Activated B cell treated with CpG ODN at 0.5 μM for 24 hours (primary cell): ENCODE data around the gene POLR2F. TPM values are rescaled to one million over a fixed set of nuclear protein-coding genes. Genes with fewer than 3 reads are reported as not detected.

ENCODE experiments used
- ATAC-seq: fragments of 200-7000 bp; cut with Tn5 transposase; one replicate; pipeline ENCODE4 v1.10.0; 2021; ENCODE audit warnings: low read depth, mild to moderate bottlenecking, moderate library complexity
- CTCF ChIA-PET: fragments of 350-600 bp; sonication (Branson Sonifier 250); formaldehyde crosslinking; loops from one replicate; lab custom pipeline; 2021; ENCODE audit warnings: antibody characterized with exemption; lab: Charles Lee
- POLR2A ChIA-PET: fragments of 350-600 bp; sonication (Branson Sonifier 250); formaldehyde crosslinking; loops from one replicate; lab custom pipeline; 2021; ENCODE audit warnings: antibody characterized with exemption; lab: Charles Lee
- DNase-seq: peaks from one replicate; pipeline ENCODE4 v3.0.0; 2022
- H3K27ac Mint-ChIP-seq: one replicate; pipeline ENCODE4 v1.8.0; 2020; ENCODE audit warnings: mixed read lengths
- H3K27me3 Mint-ChIP-seq: one replicate; pipeline ENCODE4 v1.8.0; 2021; ENCODE audit warnings: mixed read lengths
- H3K36me3 Mint-ChIP-seq: one replicate; pipeline ENCODE4 v1.8.0; 2021; ENCODE audit warnings: low read depth, mixed read lengths
- H3K4me1 Mint-ChIP-seq: one replicate; pipeline ENCODE4 v1.8.0; 2021; ENCODE audit warnings: mixed read lengths
- H3K4me3 Mint-ChIP-seq: one replicate; pipeline ENCODE4 v1.8.0; 2020; ENCODE audit warnings: mild to moderate bottlenecking, mixed read lengths
- H3K9me3 Mint-ChIP-seq: one replicate; pipeline ENCODE4 v1.8.0; 2020; ENCODE audit warnings: mixed read lengths
- CTCF ChIP-seq: fragments of 200-600 bp; IDR thresholded peaks from one replicate; pipeline ENCODE4 v1.8.0; 2022; ENCODE audit warnings: antibody characterized with exemption, mild to moderate bottlenecking
- intact Hi-C: fragments of 100-400 bp; cut with micrococcal nuclease; formaldehyde crosslinking; loops from one replicate; pipeline ENCODE4 v1.15.1; 2024
- total RNA-seq: library from RNA; stranded (reverse); gene quantifications from 2 replicates; pipeline ENCODE4 v1.2.3, GENCODE V29; 2022

POLR2F gene
- total RNA-seq, 1 donor from 2014 or later, result 47.8 TPM

- H3K4me1 Mint-ChIP-seq, result peaks cover 10% of the 10 kb centered on the region
- no peaks in the 10 kb centered on the region for H3K36me3 Mint-ChIP-seq
- H3K27ac Mint-ChIP-seq, result no peak overlapping the region
- no peak for DNase-seq
- intact Hi-C loops, result no loop called here
- CTCF ChIA-PET, result no interaction called here
- no peaks in the 10 kb centered on the region for H3K9me3 Mint-ChIP-seq
- TF ChIP-seq CTCF, result no peak
- no peak for ATAC-seq
- no peaks in the 10 kb centered on the region for H3K27me3 Mint-ChIP-seq
- H3K4me3 Mint-ChIP-seq, result no peak overlapping the region
- POLR2A ChIA-PET, result no interaction called here
These were observed 37.4 kb downstream of the POLR2F start for GRCh38 chr22:37990862-37991261.

- no peak overlapping the region for H3K4me3 Mint-ChIP-seq
- CTCF ChIA-PET, result no interaction called here
- ATAC-seq, result no peak
- POLR2A ChIA-PET, result no interaction called here
- H3K36me3 Mint-ChIP-seq, result no peaks in the 10 kb centered on the region
- no peak overlapping the region for H3K27ac Mint-ChIP-seq
- peaks cover 21% of the 10 kb centered on the region for H3K4me1 Mint-ChIP-seq
- no peaks in the 10 kb centered on the region for H3K27me3 Mint-ChIP-seq
- no peak for TF ChIP-seq CTCF
- intact Hi-C loops, result no loop called here
- H3K9me3 Mint-ChIP-seq, result no peaks in the 10 kb centered on the region
- no peak for DNase-seq
These were observed 38.4 kb downstream of the POLR2F start for GRCh38 chr22:37991731-37992442.

DNA sequence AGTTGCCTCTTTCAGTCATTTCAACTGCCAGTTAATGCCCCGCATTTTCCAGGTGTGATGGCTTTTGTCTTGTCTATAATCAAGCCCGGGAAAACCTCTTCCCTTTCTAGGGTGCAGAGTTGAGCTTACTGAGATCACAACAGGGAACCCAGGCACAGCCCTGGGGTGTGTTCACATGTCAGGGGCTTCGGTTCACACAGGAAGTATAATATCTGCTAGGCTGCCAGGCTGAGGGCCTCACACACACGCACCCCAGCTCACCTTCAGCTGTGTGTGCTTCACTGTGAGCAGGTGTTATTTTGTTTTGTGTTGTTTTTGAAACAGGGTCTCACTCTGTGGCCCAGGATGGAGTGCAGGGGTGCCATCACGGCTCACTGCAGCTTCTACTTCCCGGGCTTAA is 40.5 kb downstream of the POLR2F start:
- H3K36me3 Mint-ChIP-seq, result no peaks in the 10 kb centered on the region
- intact Hi-C loops, result no loop called here
- no peaks in the 10 kb centered on the region for H3K27me3 Mint-ChIP-seq
- TF ChIP-seq CTCF, result no peak
- H3K4me3 Mint-ChIP-seq, result no peak overlapping the region
- H3K9me3 Mint-ChIP-seq, result no peaks in the 10 kb centered on the region
- ChIA-PET POLR2A (interaction anchor here (0.6 kb wide), 1 partner anchor 710 kb away, joined by 3 read pairs; no protein-coding TSS in a partner anchor), CTCF (no interaction called here)
- ATAC-seq, result no peak
- no peak for DNase-seq
- H3K27ac Mint-ChIP-seq, result no peak overlapping the region
- H3K4me1 Mint-ChIP-seq, result peaks cover 26% of the 10 kb centered on the region

DNA sequence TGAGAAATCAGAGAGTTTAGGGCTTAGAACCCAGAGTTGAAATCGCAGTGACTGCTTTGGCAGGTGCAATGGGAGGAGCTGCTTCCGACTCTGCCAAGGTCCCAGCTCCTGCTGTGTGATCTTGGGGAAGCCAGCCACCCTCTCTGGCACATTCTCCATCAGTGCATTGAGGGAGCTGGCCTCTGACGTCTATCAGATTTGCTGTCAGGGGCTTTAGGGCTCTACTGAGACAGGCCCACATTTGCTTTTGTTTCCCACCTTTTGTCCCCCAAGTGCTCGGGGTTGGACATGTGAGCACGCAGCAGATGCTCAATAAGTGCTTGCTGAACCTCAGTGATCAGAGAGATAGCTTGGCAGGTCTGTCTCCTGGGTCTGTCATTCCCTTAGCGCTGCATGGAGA is 41.5 kb downstream of the POLR2F start:
- ChIA-PET CTCF (no interaction called here), POLR2A (no interaction called here)
- no peak for TF ChIP-seq CTCF
- Mint-ChIP-seq H3K27ac (no peak overlapping the region), H3K36me3 (no peaks in the 10 kb centered on the region), H3K9me3 (no peaks in the 10 kb centered on the region), H3K4me1 (peaks cover 27% of the 10 kb centered on the region), H3K27me3 (no peaks in the 10 kb centered on the region), H3K4me3 (no peak overlapping the region)
- ATAC-seq, result no peak
- intact Hi-C loops, result no loop called here
- DNase-seq, result no peak

DNA sequence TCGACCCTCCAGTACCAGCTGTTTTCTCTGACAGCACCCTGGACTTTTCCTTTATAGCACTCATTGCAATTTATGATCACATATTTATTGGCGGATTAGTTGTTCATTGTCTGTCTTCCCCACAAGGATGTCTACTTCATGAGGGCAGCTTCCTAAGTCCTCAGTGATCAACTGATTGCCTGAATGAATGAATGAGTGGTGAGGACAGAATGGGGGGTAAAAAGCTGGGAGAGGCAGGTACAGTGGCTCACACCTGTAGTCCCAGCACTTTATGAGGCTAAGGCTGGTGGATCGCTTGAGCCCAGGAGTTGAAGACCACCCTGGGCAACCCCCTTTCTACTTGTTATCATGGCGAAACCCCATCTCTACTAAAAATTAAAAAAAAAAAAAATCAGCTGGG is 42.0 kb downstream of the POLR2F start:
- no peak for DNase-seq
- intact Hi-C loops, result no loop called here
- Mint-ChIP-seq H3K36me3 (no peaks in the 10 kb centered on the region), H3K27ac (no peak overlapping the region), H3K4me3 (no peak overlapping the region), H3K9me3 (no peaks in the 10 kb centered on the region), H3K27me3 (no peaks in the 10 kb centered on the region), H3K4me1 (peaks cover 27% of the 10 kb centered on the region)
- ChIA-PET CTCF (no interaction called here), POLR2A (interaction anchor here (0.6 to 0.7 kb wide), 2 partner anchors 41 to 575 kb away, joined by 3 to 4 read pairs; partner anchors contain the start of gene DMC1)
- ATAC-seq, result no peak
- no peak for TF ChIP-seq CTCF
